Ramos (cell line): ENCODE results near the gene NXPE4.

Source experiments
- in situ Hi-C: fragments of 300-500 bp; cut with MboI; formaldehyde crosslinking; loops from one replicate; pipeline ENCODE4 v1.14.3; 2022; ENCODE audit warnings: low sequenced_read_pairs; ENCODE audit not compliant: unreplicated experiment

NXPE4 gene

DNA sequence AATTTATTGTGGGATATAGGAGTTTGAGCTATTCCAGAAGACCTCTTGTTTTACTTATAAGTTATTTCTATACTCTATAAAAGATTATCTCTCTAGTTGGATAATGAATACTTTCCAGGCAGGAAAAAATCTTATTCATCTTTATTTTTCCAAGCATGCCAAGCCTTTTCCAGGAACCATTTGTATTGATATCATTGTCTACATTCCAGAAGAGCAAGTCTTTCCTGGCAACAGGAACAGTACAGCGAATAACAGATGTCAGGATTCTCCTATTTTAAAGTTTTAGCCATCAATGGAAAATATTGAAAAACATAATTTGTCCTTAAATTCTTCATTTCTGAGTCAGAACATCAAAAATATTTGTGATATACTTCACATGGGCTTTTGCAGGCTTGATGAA, 30.8 kb downstream of the NXPE4 start:
- in situ Hi-C loops = no loop called here

DNA sequence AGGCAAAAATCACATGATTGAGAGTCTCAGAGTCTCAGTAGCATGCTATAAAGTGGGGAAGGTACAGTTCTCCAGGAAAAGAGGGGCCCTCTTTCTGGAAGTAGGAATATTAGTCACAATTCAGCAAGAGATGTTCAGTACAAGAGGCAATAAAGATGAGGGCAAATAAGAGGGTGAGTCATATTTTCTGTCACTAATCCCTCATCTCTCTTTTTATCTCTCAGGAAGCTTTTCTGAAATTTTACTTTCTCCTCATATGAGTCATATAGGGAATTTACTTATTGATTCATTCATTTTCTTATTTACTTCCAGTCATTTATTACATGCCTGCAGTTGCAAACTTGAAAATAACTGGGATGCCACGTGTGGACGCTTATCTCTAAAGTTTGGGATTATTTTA, 32.5 kb downstream of the NXPE4 start:
- in situ Hi-C loops = no loop called here

DNA sequence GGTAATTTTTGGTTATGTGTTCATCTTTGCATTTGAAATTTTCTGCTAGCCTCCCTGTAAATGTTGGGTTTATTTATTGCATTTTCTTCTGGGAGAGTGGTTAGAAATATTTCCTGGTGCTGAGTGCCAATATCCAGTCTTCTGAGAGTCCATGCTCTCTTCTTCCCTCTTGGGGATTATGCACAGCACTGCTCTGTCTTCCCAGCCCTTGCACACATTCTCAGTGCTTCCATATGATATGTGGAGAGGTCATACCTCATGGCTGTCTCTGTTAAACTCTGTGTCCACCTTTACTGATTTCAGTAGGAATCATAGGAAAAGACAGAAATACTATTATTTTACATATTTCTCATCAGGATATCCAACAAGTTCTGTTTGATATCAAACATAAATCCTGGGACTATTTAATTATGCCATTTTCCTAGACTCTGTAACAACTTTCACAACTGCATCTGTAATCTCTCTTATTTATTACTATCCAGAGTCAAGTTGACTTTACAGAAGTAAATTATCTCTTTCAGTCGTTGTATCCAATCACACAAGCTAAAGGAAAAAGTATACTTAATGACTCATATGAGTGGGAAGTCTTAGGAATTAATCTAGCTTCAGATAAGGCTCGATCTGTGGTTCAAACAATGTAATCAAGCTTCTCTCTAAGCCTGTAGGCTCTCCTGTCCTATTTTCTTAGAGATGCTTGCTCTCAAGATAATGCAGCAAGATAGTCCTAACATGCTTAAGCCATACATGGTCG, 33.2 kb downstream of the NXPE4 start:
- in situ Hi-C loops = no loop called here

GRCh38 chr11:114559425-114560310, 35.9 kb downstream of the NXPE4 start, which contains the start of gene NXPE1:
TSS of gene NXPE1 (minus strand) at chr11:114559881. CDS start at chr11:114551201, 8,680 bp downstream.
- in situ Hi-C loops = no loop called here

GRCh38 chr11:114556135-114556534, 39.5 kb downstream of the NXPE4 start:
- in situ Hi-C loops = no loop called here

GRCh38 chr11:114553642-114554041, 41.9 kb downstream of the NXPE4 start:
- in situ Hi-C loops = no loop called here

GRCh38 chr11:114551060-114551459, 44.5 kb downstream of the NXPE4 start:
- in situ Hi-C loops = no loop called here

- in situ Hi-C loops = no loop called here
These were observed 69.9 kb downstream of the NXPE4 start for GRCh38 chr11:114525682-114526081.

GRCh38 chr11:114524122-114524521, 71.5 kb downstream of the NXPE4 start:
- in situ Hi-C loops = no loop called here

- in situ Hi-C loops = no loop called here
These were observed 72.8 kb downstream of the NXPE4 start for GRCh38 chr11:114522818-114523217.
